H1 (cell line): Measurements from ENCODE around the gene CRABP2. TPM values are rescaled to one million over a fixed set of nuclear protein-coding genes. Genes with fewer than 3 reads are reported as not detected.
A peak's percentile ranks its signal among the peaks of the same experiment; 100 is the strongest.

Source experiments
- BCL11A ChIP-seq, 2 experiments: IDR thresholded peaks; one replicate each; pipeline ENCODE4 v1.6.1; 2011; ENCODE audit warnings: low read depth in 2 of 2, low read length in 2 of 2, mild to moderate bottlenecking in 2 of 2
- CHD1 ChIP-seq: IDR thresholded peaks from 2 replicates; pipeline ENCODE4 v1.6.1; 2012; ENCODE audit warnings: low read depth, low read length, improper control_type of control experiment
- CREB1 ChIP-seq: IDR thresholded peaks from 2 replicates; pipeline ENCODE4 v1.6.1; 2012; ENCODE audit warnings: inconsistent platforms
- CTBP2 ChIP-seq: IDR thresholded peaks from 2 replicates; pipeline ENCODE4 v1.7.0; 2011; ENCODE audit warnings: borderline replicate concordance, mild to moderate bottlenecking, moderate library complexity, mixed read lengths, low read length; ENCODE audit not compliant: insufficient read depth, insufficient read length
- EP300 ChIP-seq, 2 experiments: IDR thresholded peaks; 1 replicate in 1 of 2; 2 replicates in 1 of 2; pipeline ENCODE4 v1.6.1; 2011 to 2012; ENCODE audit warnings: low read depth in 2 of 2, low read length in 2 of 2, mild to moderate bottlenecking in 2 of 2, borderline replicate concordance in 1 of 2, inconsistent platforms in 1 of 2, moderate library complexity in 1 of 2
- EZH2 ChIP-seq: fragments of 200-600 bp; sonication (generic); IDR thresholded peaks from 2 replicates; pipeline ENCODE4 v1.7.1; 2012; ENCODE audit warnings: low read depth, mild to moderate bottlenecking, moderate library complexity, low read length, inconsistent platforms; ENCODE audit not compliant: severe bottlenecking
- FOSL1 ChIP-seq: IDR thresholded peaks from 2 replicates; pipeline ENCODE4 v1.6.1; 2011; ENCODE audit warnings: mild to moderate bottlenecking, low read depth, low read length, moderate library complexity; ENCODE audit not compliant: insufficient read depth
- GTF2F1 ChIP-seq: IDR thresholded peaks from 2 replicates; pipeline ENCODE4 v1.6.1; 2012; ENCODE audit warnings: low read depth, low read length, improper control_type of control experiment, borderline replicate concordance
- KDM1A ChIP-seq: fragments of 200-600, 300-600 bp; sonication (generic); IDR thresholded peaks from 2 replicates; pipeline ENCODE4 v1.7.1; 2016; ENCODE audit warnings: mild to moderate bottlenecking, low read length, borderline replicate concordance
- KDM4A ChIP-seq: IDR thresholded peaks from one replicate; pipeline ENCODE4 v1.7.1; 2012; ENCODE audit warnings: low read depth, mild to moderate bottlenecking, moderate library complexity, low read length, inconsistent platforms; ENCODE audit not compliant: severe bottlenecking
- NANOG ChIP-seq: IDR thresholded peaks from 2 replicates; pipeline ENCODE4 v1.6.1; 2011; ENCODE audit warnings: low read length, low read depth, mild to moderate bottlenecking, inconsistent platforms; ENCODE audit not compliant: insufficient read depth, poor library complexity, severe bottlenecking
- POU5F1 ChIP-seq: IDR thresholded peaks from 2 replicates; pipeline ENCODE4 v1.6.1; 2011; ENCODE audit warnings: low read depth, mild to moderate bottlenecking, low read length, moderate library complexity
- RAD21 ChIP-seq, 2 experiments: IDR thresholded peaks in 1 of 2; conservative IDR thresholded peaks in 1 of 2; 2 replicates each; pipeline ENCODE4 v1.6.1; 2011; ENCODE audit warnings: low read depth in 2 of 2, low read length in 2 of 2, improper control_type of control experiment in 1 of 2, inconsistent platforms in 1 of 2, mild to moderate bottlenecking in 1 of 2, moderate library complexity in 1 of 2
- RFX5 ChIP-seq: IDR thresholded peaks from 2 replicates; pipeline ENCODE4 v1.6.1; 2011; ENCODE audit warnings: low read depth, low read length, improper control_type of control experiment, borderline replicate concordance
- SAP30 ChIP-seq: fragments of 300-600 bp; sonication (generic); IDR thresholded peaks from 2 replicates; pipeline ENCODE4 v1.7.1; 2012; ENCODE audit warnings: low read length, moderate library complexity, mild to moderate bottlenecking, inconsistent platforms; ENCODE audit not compliant: insufficient read depth, insufficient replicate concordance
- SP4 ChIP-seq: IDR thresholded peaks from 2 replicates; pipeline ENCODE4 v1.6.1; 2012; ENCODE audit warnings: low read length, inconsistent platforms
- SRF ChIP-seq: IDR thresholded peaks from 2 replicates; pipeline ENCODE4 v1.6.1; 2011; ENCODE audit warnings: mild to moderate bottlenecking, low read depth, low read length, moderate library complexity
- TCF12 ChIP-seq: IDR thresholded peaks from 2 replicates; pipeline ENCODE4 v1.6.1; 2011; ENCODE audit warnings: low read depth, mild to moderate bottlenecking, low read length
- TEAD4 ChIP-seq: IDR thresholded peaks from 2 replicates; pipeline ENCODE4 v1.6.1; 2012; ENCODE audit warnings: low read depth, low read length, inconsistent platforms, mixed read lengths
- YY1 ChIP-seq: IDR thresholded peaks from 2 replicates; pipeline ENCODE4 v1.6.1; 2011; ENCODE audit warnings: low read depth, mild to moderate bottlenecking, low read length
- polyA plus RNA-seq, 7 experiments: library from polyadenylated mRNA; depleted of rRNA in 3 of 7; stranded (reverse) in 5 of 7; unstranded in 2 of 7; fragments of >200 nt in 5 of 7; fragments of 200-250 nt in 2 of 7; gene quantifications; 1 replicate in 5 of 7; 2 replicates in 1 of 7; 4 replicates in 1 of 7; pipeline versions ENCODE4 v1.2.1 to v1.2.3, GENCODE V29; 2011 to 2013; ENCODE audit warnings: missing spikeins in 2 of 7, mixed read lengths in 2 of 7
- total RNA-seq: library from RNA; stranded (reverse); fragmentation: NEBNext Ultra II Directional; extraction: Animal tissue kit (Norgen Biotek cat#: 25700); gene quantifications from 2 replicates; pipeline ENCODE4 v1.2.1, GENCODE V29; 2021
- TF ChIP-seq, protein P1 (sequence below): IDR thresholded peaks from 2 replicates; pipeline ENCODE4 v1.6.1; 2012; ENCODE audit warnings: low read length, inconsistent platforms
- TF ChIP-seq, protein P2 (sequence below): IDR thresholded peaks from 2 replicates; pipeline ENCODE4 v1.6.1; 2012; ENCODE audit warnings: inconsistent platforms
- TF ChIP-seq, protein P3 (sequence below): IDR thresholded peaks from 2 replicates; pipeline ENCODE4 v1.6.1; 2012; ENCODE audit warnings: inconsistent platforms

Gene CRABP2
- total and polyA plus RNA-seq, 2 of the 8 experiments (the other 6 are each of a cell fraction or from before 2014, with no cell fraction given) = 69.2 to 119 TPM

DNA sequence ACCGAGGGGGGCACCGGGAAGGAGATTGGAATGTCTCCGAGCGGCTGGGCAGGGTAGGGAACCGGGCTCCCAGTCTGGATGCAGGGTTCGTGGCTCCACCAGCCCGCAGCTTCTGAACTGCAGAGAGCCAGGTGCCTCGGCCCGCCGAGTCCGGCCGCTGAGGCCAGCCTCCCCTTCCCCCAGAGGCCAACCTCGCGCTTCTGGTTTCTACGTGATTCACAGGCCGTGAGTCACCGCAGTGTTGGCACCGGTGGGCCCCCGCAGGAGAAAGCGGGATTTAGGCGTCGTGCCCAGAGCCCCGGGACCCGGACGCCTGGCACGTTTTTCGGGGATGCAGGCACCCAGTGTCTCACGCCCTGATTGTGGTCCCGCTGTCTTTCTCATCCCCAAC lies 458 bp downstream of the CRABP2 start (continued):
- TF ChIP-seq EP300 (IDR thresholded peaks at IDR 0.05; ENCODE audit: borderline replicate concordance in 1 of 2, low read depth in 2 of 2, low read length in 2 of 2) (no peak), TCF12 (no peak), POU5F1 (no peak), GTF2F1 (no peak), CREB1 (no peak), SP4 (no peak), CHD1 (no peak), BCL11A (IDR thresholded peaks at IDR 0.05; ENCODE audit: low read depth in 2 of 2, low read length in 2 of 2) (no peak), KDM4A (no peak), EZH2 (no peak), SAP30 (no peak), CTBP2 (no peak), FOSL1 (no peak), YY1 (no peak; the same call in 1 of the 2 replicates), NANOG (no peak), RAD21 (IDR thresholded peaks at IDR 0.05 in 1 of 2, conservative IDR thresholded peaks at IDR 0.05 in 1 of 2; ENCODE audit: low read depth in 2 of 2, low read length in 2 of 2) (no peak), KDM1A (no peak), TEAD4 (no peak), RFX5 (no peak), SRF (no peak)
- TF ChIP-seq, protein P1, sequence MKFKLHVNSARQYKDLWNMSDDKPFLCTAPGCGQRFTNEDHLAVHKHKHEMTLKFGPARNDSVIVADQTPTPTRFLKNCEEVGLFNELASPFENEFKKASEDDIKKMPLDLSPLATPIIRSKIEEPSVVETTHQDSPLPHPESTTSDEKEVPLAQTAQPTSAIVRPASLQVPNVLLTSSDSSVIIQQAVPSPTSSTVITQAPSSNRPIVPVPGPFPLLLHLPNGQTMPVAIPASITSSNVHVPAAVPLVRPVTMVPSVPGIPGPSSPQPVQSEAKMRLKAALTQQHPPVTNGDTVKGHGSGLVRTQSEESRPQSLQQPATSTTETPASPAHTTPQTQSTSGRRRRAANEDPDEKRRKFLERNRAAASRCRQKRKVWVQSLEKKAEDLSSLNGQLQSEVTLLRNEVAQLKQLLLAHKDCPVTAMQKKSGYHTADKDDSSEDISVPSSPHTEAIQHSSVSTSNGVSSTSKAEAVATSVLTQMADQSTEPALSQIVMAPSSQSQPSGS = no peak
- TF ChIP-seq, protein P2, sequence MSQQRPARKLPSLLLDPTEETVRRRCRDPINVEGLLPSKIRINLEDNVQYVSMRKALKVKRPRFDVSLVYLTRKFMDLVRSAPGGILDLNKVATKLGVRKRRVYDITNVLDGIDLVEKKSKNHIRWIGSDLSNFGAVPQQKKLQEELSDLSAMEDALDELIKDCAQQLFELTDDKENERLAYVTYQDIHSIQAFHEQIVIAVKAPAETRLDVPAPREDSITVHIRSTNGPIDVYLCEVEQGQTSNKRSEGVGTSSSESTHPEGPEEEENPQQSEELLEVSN = peak; percentile 77
- TF ChIP-seq, protein P3, sequence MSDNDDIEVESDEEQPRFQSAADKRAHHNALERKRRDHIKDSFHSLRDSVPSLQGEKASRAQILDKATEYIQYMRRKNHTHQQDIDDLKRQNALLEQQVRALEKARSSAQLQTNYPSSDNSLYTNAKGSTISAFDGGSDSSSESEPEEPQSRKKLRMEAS = peak; percentile 30; the same call in 1 of the 2 replicates
